K562 (cell line): ENCODE measurements around the gene ATF3. TPM values are rescaled to one million over a fixed set of nuclear protein-coding genes. Genes with fewer than 3 reads are reported as not detected.
A peak's percentile ranks its signal among the peaks of the same experiment; 100 is the strongest.

Experiments
- DDX20 ChIP-seq: fragments of 450-650 bp; IDR thresholded peaks from 2 replicates; pipeline ENCODE4 v1.6.1; 2016; ENCODE audit warnings: missing genetic modification characterization, low read depth, mild to moderate bottlenecking, missing compliant biosample characterization, moderate library complexity
- EWSR1 ChIP-seq: fragments of 450-650 bp; IDR thresholded peaks from 2 replicates; pipeline ENCODE4 v1.6.1; 2018; ENCODE audit warnings: borderline replicate concordance, mild to moderate bottlenecking, low read depth, moderate library complexity; ENCODE audit not compliant: partially characterized antibody
- HMG20A ChIP-seq: fragments of 450-650 bp; formaldehyde crosslinking; conservative IDR thresholded peaks from 2 replicates; pipeline ENCODE4 v1.4.0; 2020; ENCODE audit warnings: mild to moderate bottlenecking, mixed read lengths
- HMG20B ChIP-seq: fragments of 250-450 bp; sonication (Bioruptor Pico); IDR thresholded peaks from 2 replicates; pipeline ENCODE4 v1.5.0; 2021; ENCODE audit warnings: mild to moderate bottlenecking
- IRF9 ChIP-seq: fragments of 450-650 bp; IDR thresholded peaks from 2 replicates; pipeline ENCODE4 v1.6.1; 2016; ENCODE audit warnings: missing biosample characterization, missing genetic modification characterization
- KDM5B ChIP-seq: fragments of 200-600 bp; sonication (generic); IDR thresholded peaks from 2 replicates; pipeline ENCODE4 v1.6.1; 2012; ENCODE audit warnings: low read depth, mild to moderate bottlenecking, moderate library complexity, low read length, control low read depth, inconsistent platforms; ENCODE audit not compliant: insufficient replicate concordance
- NFATC3 ChIP-seq: fragments of 450-650 bp; IDR thresholded peaks from 2 replicates; pipeline ENCODE4 v1.6.1; 2017; ENCODE audit warnings: mild to moderate bottlenecking
- NFE2L1 ChIP-seq: fragments of 450-650 bp; IDR thresholded peaks from 2 replicates; pipeline ENCODE4 v1.6.1; 2016; ENCODE audit warnings: missing genetic modification characterization, low read depth, mild to moderate bottlenecking, missing compliant biosample characterization, moderate library complexity, borderline replicate concordance
- NUFIP1 ChIP-seq: fragments of 450-650 bp; IDR thresholded peaks from 2 replicates; pipeline ENCODE4 v1.6.1; 2018; ENCODE audit not compliant: partially characterized antibody
- PKNOX1 ChIP-seq: fragments of 450-650 bp; IDR thresholded peaks from 2 replicates; pipeline ENCODE4 v1.6.1; 2016
- PRMT5 ChIP-seq: sonication (generic); formaldehyde crosslinking; IDR thresholded peaks from 2 replicates; pipeline ENCODE4 v1.5.0; 2020; ENCODE audit warnings: missing genetic modification reagents
- RFX1 ChIP-seq: fragments of 450-650 bp; IDR thresholded peaks from 2 replicates; pipeline ENCODE4 v1.6.1; 2016; ENCODE audit warnings: mild to moderate bottlenecking, moderate library complexity
- SMARCB1 ChIP-seq: IDR thresholded peaks from 2 replicates; pipeline ENCODE4 v1.6.1; 2011; ENCODE audit warnings: improper control_type of control experiment, low read depth; ENCODE audit not compliant: insufficient read length
- TCF7L2 ChIP-seq: fragments of 150-350 bp; IDR thresholded peaks from 2 replicates; pipeline ENCODE4 v1.6.1; 2016; ENCODE audit warnings: low read depth, mild to moderate bottlenecking, low read length, moderate library complexity
- ZBTB1 ChIP-seq: sonication (generic); formaldehyde crosslinking; IDR thresholded peaks from 2 replicates; pipeline ENCODE4 v1.8.1; 2023; ENCODE audit warnings: missing genetic modification reagents, low read depth, mild to moderate bottlenecking, borderline replicate concordance
- ZNF174 ChIP-seq: fragments of 250-450 bp; sonication (Bioruptor Pico); IDR thresholded peaks from 2 replicates; pipeline ENCODE4 v1.4.0; 2020; ENCODE audit warnings: mild to moderate bottlenecking
- ZNF224 ChIP-seq: sonication (generic); formaldehyde crosslinking; IDR thresholded peaks from 2 replicates; pipeline ENCODE4 v1.8.0; 2022; ENCODE audit warnings: mild to moderate bottlenecking, missing genetic modification reagents
- ZNF347 ChIP-seq: fragments of 450-650 bp; formaldehyde crosslinking; IDR thresholded peaks from 2 replicates; pipeline ENCODE4 v1.4.0; 2020; ENCODE audit warnings: low read depth, mild to moderate bottlenecking, moderate library complexity
- ZNF668 ChIP-seq: fragments of 250-450 bp; sonication (Bioruptor Pico); IDR thresholded peaks from 2 replicates; pipeline ENCODE4 v1.8.0; 2022; ENCODE audit warnings: mild to moderate bottlenecking, inconsistent platforms
- ZNF780A ChIP-seq: fragments of 250-450 bp; sonication (Bioruptor Pico); IDR thresholded peaks from 2 replicates; pipeline ENCODE4 v1.5.0; 2021; ENCODE audit warnings: mild to moderate bottlenecking
- polyA plus RNA-seq, 8 experiments: library from polyadenylated mRNA; depleted of rRNA in 4 of 8; stranded (reverse) in 5 of 8; unstranded in 3 of 8; fragments of >200 nt; fragmentation: Nextera tagmentation in 2 of 8; fragmentation: Illumina TruSeq in 1 of 8; extraction: Ambion mirVana in 2 of 8; extraction: Trizol in 1 of 8; gene quantifications; 2 replicates each; pipeline versions ENCODE4 v1.2.1 to v1.2.3, GENCODE V29; 2011 to 2014; ENCODE audit warnings: inconsistent platforms in 1 of 8, missing spikeins in 1 of 8
- total RNA-seq, 7 experiments: library from RNA; depleted of rRNA in 6 of 7; stranded (reverse); fragments of >200 nt in 6 of 7; fragmentation: Illumina TruSeq in 2 of 7; extraction: Trizol in 2 of 7; gene quantifications; 2 replicates each; pipeline versions ENCODE4 v1.2.1 to v1.2.3, GENCODE V29; 2011 to 2021; ENCODE audit warnings: low replicate concordance in 1 of 7
- TF ChIP-seq, protein P1 (sequence below): fragments of 450-650 bp; IDR thresholded peaks from 2 replicates; pipeline ENCODE4 v1.6.1; 2017; ENCODE audit warnings: antibody characterized with exemption, mild to moderate bottlenecking

ATF3 gene
- total and polyA plus RNA-seq, 9 of the 15 experiments (the other 6 are each of a cell fraction or from before 2014, with no cell fraction given), result 3.5 to 28.2 (median 19.8) TPM

- TF ChIP-seq SMARCB1, result no peak
- no peak for TF ChIP-seq ZNF780A (CRISPR knock-in tag)
- no peak for TF ChIP-seq NFATC3
- no peak for TF ChIP-seq TCF7L2
- TF ChIP-seq PRMT5 (CRISPR knock-in tag), result no peak
- TF ChIP-seq HMG20A (CRISPR knock-in tag), result no peak
- TF ChIP-seq ZNF224 (CRISPR knock-in tag), result peak; percentile 67; the same call in 1 of the 2 replicates
- no peak for TF ChIP-seq PKNOX1
- no peak for TF ChIP-seq ZNF347 (CRISPR knock-in tag)
- TF ChIP-seq ZNF174 (CRISPR knock-in tag), result no peak
- TF ChIP-seq DDX20 (tag), result no peak
- TF ChIP-seq NUFIP1, result no peak
- TF ChIP-seq, protein P1, sequence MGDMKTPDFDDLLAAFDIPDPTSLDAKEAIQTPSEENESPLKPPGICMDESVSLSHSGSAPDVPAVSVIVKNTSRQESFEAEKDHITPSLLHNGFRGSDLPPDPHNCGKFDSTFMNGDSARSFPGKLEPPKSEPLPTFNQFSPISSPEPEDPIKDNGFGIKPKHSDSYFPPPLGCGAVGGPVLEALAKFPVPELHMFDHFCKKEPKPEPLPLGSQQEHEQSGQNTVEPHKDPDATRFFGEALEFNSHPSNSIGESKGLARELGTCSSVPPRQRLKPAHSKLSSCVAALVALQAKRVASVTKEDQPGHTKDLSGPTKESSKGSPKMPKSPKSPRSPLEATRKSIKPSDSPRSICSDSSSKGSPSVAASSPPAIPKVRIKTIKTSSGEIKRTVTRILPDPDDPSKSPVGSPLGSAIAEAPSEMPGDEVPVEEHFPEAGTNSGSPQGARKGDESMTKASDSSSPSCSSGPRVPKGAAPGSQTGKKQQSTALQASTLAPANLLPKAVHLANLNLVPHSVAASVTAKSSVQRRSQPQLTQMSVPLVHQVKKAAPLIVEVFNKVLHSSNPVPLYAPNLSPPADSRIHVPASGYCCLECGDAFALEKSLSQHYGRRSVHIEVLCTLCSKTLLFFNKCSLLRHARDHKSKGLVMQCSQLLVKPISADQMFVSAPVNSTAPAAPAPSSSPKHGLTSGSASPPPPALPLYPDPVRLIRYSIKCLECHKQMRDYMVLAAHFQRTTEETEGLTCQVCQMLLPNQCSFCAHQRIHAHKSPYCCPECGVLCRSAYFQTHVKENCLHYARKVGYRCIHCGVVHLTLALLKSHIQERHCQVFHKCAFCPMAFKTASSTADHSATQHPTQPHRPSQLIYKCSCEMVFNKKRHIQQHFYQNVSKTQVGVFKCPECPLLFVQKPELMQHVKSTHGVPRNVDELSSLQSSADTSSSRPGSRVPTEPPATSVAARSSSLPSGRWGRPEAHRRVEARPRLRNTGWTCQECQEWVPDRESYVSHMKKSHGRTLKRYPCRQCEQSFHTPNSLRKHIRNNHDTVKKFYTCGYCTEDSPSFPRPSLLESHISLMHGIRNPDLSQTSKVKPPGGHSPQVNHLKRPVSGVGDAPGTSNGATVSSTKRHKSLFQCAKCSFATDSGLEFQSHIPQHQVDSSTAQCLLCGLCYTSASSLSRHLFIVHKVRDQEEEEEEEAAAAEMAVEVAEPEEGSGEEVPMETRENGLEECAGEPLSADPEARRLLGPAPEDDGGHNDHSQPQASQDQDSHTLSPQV, result no peak
- no peak for TF ChIP-seq HMG20B (CRISPR knock-in tag)
- no peak for TF ChIP-seq EWSR1
- TF ChIP-seq ZBTB1 (CRISPR knock-in tag), result no peak
- no peak for TF ChIP-seq IRF9 (tag)
- no peak for TF ChIP-seq RFX1
- TF ChIP-seq KDM5B, result peak; percentile 68
- no peak for TF ChIP-seq ZNF668
- TF ChIP-seq NFE2L1, result no peak
Measured at GRCh38 chr1:212608959-212609700, 569 bp downstream of the ATF3 start (continued).
